Stimulated activated CD4-positive, alpha-beta T cell treated with anti-CD3 and anti-CD28 coated beads, Interleukin-2, amount 100 ng/mL, for 4 hours (primary cell): Measurements from ENCODE around the gene INPP1.
"Not testable (repeated sequence)": the region's sequence is repeated elsewhere in the genome, so short reads cannot be mapped to it uniquely, and the experiment has no call there.

Experiments used
- DNase-seq: peaks from one replicate; pipeline ENCODE4 v3.0.0-alpha.2; 2020; ENCODE audit warnings: low read depth

The INPP1 gene, protein sequence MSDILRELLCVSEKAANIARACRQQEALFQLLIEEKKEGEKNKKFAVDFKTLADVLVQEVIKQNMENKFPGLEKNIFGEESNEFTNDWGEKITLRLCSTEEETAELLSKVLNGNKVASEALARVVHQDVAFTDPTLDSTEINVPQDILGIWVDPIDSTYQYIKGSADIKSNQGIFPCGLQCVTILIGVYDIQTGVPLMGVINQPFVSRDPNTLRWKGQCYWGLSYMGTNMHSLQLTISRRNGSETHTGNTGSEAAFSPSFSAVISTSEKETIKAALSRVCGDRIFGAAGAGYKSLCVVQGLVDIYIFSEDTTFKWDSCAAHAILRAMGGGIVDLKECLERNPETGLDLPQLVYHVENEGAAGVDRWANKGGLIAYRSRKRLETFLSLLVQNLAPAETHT

DNA sequence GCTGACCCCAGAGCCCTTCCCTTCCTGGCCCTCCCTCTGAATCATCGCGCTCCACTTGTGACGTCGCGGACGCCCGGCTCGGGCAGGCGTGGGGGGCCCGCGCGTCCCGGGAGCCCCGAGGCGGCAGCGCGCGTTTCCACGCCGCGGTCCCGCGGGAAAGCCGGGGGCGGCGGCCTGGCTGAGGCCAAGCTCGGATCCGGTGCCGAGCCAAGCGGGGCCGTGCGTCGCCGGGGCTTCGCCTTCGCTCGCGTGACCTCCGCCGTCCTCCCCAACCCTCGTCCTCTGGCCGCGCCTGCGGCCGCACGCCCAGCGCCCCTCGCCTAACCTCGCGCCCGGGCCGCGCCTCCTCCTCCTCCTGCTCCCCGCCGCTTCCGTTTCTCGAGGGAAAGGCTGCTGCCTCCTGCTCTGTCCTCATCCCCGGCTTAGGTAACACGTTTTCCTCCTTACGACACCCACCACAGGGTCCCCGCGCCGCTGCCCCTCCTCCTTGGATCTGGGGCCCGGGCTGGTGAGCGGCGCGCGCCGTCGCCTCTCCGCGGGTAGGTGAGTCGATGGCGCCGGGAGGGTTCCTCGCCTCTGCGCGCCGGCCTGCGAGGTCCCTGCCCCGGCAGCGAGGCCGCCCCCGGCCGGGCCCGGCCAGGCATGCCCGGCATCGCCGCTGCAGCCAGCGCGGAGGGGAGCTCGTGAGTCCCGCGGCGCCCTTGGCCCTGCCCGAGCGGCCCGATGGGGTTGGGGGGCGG is at the start of gene INPP1:
TSS of gene INPP1 (plus strand) at position 54 of the 740 bp plus-strand sequence. CDS start 16,514 bp downstream, outside the sequence.
- peak; percentile 14 for DNase-seq

DNA sequence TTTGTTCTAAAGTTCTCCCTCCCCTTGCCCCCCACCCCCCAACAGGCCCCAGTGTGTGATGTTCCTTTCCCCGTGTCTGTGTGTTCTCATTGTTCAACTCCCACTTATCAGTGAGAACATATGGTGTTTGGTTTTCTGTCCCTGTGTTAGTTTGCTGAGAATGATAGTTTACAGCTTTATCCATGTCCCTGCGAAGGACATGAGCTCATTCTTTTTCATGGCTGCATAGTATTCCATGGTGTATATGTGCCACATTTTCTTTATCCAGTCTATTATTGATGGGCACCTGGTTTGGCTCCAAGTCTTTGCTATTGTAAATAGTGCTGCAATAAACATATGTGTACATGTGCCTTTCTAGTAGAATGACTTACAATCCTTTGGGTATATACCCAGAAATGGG is 45.5 kb upstream of the INPP1 start:
- not testable (repeated sequence) for DNase-seq

GRCh38 chr2:190301032-190301431 is 42.4 kb upstream of the INPP1 start:
- no peak for DNase-seq

- DNase-seq = no peak
Measured at GRCh38 chr2:190302052-190302451, 41.3 kb upstream of the INPP1 start.

DNA sequence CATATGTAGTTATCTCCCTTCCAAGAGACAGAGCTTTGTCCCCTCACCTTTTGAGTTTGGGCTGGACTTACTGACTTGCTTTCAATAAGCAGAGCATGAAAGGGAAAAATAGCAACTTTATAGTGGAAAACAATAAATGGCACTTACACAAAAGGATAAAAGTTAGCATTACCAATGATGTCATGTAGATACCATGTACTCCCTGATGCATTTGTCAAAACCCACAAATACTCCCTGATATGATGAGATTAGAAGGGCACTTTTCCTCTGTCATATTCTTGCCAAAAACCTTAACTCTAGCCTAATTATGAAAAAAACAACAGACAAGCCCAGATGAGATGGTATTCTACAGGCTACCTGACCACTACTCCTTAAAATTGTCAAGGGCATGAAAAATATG is 39.7 kb upstream of the INPP1 start:
- DNase-seq = no peak

- no peak for DNase-seq
Measured at GRCh38 chr2:190304404-190304803, 39.0 kb upstream of the INPP1 start.

DNA sequence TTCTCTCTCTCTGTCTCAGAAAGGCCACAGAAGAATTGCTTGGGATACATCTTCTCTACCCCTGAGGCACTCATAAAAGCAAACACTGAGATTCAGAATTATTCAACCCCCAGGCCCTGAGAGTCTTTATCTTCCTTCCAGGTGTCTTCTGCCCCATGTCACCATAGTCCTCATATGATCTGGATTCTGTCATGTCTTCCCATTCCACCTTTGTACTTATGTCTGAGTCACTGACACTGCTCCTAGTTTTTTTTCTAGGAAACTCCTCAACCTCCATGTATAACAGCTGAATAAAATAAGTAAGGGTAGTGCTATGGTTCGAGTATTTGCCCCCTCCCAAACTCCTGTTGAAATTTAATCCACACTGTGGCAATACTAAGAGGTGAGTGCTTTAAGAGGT is 35.4 kb upstream of the INPP1 start:
- no peak for DNase-seq

DNA sequence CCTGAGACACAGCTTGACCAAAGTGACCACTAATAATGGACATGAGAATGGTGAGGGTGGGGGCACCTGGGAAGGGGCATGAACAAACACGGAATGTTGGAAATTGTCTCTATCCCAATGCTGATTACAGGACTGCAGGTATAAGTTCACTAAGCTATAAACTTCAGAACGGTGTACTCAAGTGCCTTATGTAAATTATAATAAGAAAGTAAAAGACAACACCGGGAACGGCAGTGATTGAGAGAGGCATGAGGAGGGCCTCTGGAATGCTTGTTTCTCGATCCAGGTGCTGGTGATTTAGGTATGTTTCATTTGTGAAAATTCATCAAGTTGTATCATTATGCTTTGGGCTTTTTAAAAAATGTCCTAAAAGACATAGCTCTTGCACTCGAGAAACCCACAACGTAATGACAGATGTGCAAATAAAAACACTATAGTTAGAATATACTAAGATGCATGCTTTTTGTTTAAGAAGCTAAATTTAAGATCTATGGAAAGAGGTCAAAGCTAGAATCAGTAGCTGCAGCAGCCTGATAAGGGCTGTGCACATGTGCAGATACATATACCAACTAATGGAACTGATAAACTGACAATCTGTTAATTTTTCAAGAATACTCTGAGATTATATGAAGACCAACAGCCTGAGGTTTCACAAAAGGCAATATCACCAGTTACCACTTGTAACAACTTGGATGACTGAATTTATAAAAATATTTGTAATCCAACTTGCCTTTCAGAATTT is 31.3 kb upstream of the INPP1 start:
- no peak for DNase-seq

- DNase-seq = not testable (repeated sequence)
Measured at GRCh38 chr2:190312635-190313025, 30.8 kb upstream of the INPP1 start.

DNA sequence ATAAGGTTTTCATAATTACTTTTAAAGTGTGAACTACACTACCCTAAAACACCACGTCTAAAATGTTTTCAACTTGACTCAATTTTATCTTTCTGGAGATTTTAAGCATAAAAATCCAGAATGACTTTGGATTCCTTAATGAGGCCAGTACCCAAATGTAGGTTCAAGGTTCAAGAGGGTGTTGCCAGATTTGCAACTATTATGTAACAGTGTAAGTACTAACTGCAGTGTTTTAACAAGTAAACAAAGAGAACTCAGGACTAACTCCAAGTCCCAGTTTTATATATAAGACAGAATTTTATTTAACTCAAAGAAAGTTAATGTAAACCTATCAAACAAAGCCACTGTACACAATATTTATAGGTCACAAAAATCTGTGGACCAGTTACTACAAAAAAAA is 29.5 kb upstream of the INPP1 start:
- DNase-seq = no peak

DNA sequence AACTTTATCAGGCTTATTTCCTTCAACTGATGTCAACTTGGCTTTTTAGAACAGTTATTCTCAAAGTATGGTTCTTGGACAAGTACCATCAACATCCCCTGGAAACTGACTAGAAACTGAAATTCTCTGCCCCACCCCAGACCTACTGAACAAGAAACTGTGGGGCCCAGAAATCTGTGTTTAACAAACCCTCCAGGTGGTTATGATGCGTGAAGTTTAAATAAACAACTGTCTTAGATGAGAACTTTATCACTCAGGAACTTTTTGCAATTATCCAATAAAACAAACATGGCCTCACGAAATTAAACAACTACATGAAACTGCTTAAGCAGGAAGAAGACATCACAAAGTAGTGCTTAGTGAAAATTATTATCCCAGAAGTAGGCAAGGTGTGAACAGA is 28.1 kb upstream of the INPP1 start:
- no peak for DNase-seq

DNA sequence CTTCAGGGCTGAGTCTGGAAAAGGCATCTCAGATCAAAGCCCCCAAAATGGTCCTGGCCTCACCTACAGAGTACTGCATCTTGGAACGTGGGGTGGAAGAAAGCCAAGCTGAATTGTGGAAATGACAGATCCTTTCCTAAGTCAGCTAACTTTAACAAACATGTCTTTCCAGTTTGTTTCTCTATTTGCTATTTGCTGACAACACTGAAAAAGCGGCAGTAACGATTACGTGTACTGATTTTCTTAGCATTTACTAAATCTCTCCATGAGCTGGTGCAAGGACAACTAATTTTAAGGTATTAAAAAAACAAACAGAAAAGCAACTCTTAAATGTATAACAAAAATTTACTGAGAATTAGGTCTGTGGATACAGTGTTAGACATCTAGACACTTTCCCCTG is 24.9 kb upstream of the INPP1 start:
- no peak for DNase-seq

GRCh38 chr2:190318931-190319554 is 24.3 kb upstream of the INPP1 start:
- peak; percentile 2 for DNase-seq

GRCh38 chr2:190319555-190320498 is 23.6 kb upstream of the INPP1 start, which contains the start of gene HIBCH:
Gene HIBCH, minus strand, starts transcription at chr2:190319826. Its CDS starts 76 bp downstream, at chr2:190319750.
- peak; percentile 79 for DNase-seq

GRCh38 chr2:190320696-190321095 is 22.7 kb upstream of the INPP1 start:
- peak; percentile 20 for DNase-seq

GRCh38 chr2:190323406-190323805 is 20.0 kb upstream of the INPP1 start:
- no peak for DNase-seq

DNA sequence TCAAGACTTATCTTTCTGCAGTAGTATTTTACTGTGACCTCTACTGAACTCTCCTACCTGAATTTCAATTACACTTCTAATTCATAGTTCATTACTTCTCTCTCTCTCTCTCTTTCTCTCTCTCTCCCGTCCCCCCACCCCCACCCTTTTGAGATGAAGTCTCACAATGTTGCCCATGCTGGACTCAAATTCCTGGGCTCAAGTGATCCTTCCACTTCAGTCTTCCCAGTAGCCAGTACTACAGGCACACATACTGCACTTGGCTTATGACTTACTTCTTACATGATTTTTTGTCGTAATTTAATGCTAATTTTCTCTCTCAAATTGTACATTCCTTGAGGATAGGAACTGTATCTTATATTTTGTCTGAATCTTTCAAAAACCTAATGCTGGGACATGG is 17.8 kb upstream of the INPP1 start:
- no peak for DNase-seq

- no peak for DNase-seq
Measured at GRCh38 chr2:190327867-190328572, 15.4 kb upstream of the INPP1 start.

DNA sequence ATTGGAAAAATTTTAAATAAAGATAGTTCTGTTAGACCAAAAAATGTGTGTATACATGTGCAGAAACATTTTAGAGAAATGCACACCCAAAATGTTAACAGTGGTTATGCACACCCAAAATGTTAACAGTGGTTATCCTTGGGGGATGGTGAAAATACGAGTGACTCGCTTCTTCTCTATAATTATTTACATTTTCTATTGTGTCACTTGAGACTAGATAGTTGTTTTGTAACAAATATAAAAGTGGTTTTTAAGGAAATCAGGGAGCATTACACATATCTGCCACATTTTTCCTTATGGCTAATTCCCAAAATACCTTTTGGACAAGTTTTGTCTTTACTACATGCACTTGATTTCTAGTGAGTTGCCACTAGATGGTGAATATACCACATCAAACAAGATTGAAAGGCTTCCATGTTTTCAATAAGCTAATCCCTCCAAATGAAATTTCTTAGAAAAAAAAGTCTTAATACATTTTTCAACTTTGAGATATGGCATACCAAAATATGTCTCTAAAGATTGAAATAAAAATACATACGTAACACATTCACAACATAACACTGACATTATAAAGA is 14.7 kb upstream of the INPP1 start:
- no peak for DNase-seq

DNA sequence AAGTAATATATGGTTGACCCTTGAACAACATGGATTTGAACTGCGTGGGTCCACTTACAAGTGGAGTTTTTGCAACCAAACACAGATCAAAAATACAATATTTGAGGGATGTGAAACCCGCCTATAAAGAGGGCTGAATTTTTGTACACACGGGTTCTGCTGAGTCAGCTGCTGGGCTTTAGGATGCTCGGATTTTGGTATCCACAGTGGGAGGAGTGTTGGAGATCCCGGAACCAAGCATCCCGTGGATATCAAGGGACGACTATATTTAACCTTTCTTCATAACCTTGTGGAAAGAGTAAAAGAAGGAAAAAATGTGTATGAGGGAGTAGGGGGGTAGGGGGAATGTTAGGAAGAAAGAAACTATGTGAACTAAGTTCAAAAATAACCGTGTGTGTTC is 10.0 kb upstream of the INPP1 start:
- no peak for DNase-seq
